GM18507 (cell line): ENCODE results near the gene CAMTA1.

ENCODE experiments used
- DNase-seq: peaks from one replicate; pipeline ENCODE4 v3.0.0; 2011; ENCODE audit warnings: low read depth; ENCODE audit not compliant: insufficient read length; ENCODE audit errors: extremely low spot score
- FAIRE-seq: peaks from 2 replicates; lab custom pipeline; 2011; peaks lifted over from hg19 to GRCh38; lab: Jason Lieb, UNC

The CAMTA1 gene

DNA sequence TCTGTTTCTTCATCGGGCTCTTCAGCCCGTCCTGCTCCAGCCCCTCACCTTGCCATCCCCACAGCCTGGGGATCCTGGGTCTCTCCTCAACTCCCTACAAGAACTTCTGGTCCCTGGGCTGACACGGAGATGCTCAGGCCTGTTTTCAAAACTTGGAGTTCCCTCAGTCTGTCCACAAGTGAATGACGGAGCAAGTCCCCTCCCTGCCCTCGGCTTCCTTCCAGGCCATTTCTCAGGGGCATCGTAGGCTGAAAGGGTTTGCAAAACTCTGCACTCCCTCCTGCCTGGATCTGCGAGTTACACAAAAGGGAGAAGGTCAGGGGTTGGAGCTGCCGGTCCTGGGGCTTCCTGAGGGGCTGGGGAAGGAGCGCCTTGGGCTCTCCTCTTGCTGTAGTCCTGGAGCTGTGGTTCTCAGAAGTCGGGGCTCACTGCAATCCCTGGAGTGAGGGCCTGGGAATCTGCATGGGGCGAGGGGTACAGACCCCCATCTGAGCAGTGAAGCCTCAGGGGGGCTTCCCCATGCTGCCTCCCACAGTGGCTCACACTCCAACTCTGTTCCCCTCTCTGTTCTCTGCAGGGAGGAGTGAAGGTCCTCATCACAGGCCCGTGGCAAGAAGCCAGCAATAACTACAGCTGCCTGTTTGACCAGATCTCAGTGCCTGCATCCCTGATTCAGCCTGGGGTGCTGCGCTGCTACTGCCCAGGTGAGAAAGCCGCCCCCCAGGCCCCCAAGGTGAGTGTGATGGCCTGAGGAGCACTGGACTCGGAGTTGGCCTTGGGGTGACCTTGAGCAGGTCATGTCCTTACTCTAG, 885.3 kb downstream of the CAMTA1 start:
- no peak for DNase-seq
- FAIRE-seq = no peak

GRCh38 chr1:7671146-7671465, 885.9 kb downstream of the CAMTA1 start:
- FAIRE-seq (no peak), DNase-seq (no peak)

GRCh38 chr1:7671676-7672075, 886.4 kb downstream of the CAMTA1 start:
- DNase-seq = no peak
- no peak for FAIRE-seq

DNA sequence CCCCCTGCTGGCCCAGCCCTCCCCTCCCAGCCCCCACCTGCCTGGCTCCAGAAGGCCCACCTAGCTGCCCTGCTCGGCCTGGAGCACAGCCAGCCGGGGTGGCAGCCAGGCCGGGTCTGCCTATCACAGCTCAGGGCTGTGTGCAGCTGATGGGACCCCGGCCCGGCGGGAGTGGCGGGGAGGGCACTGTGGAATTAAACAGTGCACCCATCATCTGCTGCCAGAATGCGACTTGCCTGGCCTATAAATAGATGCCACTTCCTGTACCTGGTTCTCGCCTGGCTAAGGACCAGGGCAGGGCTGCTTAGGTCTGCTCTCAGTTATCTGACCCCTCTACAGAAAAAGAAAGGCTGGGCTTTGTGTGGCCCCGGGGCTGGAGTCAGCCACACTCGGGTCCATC, 887.6 kb downstream of the CAMTA1 start:
- no peak for DNase-seq
- FAIRE-seq = no peak

DNA sequence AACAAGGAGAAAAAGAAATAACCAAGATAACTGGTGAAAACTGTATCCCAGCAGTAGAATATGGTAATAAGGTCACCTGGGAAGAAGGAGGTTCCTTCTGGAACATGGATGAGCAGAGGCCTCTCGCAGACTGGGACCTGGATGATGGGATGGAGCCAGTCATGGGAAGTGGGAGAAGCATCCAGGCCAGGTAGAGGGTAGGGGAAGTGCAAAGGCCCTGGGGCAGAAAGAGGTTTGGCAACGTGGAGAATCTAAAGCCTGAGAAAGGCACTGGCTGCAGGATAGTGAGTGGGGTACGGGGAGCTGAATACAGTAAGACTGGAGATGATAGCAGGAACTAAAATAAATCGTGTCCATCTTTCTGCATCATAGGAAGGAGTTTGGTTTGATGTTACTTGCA, 889.7 kb downstream of the CAMTA1 start:
- FAIRE-seq (no peak), DNase-seq (no peak)

DNA sequence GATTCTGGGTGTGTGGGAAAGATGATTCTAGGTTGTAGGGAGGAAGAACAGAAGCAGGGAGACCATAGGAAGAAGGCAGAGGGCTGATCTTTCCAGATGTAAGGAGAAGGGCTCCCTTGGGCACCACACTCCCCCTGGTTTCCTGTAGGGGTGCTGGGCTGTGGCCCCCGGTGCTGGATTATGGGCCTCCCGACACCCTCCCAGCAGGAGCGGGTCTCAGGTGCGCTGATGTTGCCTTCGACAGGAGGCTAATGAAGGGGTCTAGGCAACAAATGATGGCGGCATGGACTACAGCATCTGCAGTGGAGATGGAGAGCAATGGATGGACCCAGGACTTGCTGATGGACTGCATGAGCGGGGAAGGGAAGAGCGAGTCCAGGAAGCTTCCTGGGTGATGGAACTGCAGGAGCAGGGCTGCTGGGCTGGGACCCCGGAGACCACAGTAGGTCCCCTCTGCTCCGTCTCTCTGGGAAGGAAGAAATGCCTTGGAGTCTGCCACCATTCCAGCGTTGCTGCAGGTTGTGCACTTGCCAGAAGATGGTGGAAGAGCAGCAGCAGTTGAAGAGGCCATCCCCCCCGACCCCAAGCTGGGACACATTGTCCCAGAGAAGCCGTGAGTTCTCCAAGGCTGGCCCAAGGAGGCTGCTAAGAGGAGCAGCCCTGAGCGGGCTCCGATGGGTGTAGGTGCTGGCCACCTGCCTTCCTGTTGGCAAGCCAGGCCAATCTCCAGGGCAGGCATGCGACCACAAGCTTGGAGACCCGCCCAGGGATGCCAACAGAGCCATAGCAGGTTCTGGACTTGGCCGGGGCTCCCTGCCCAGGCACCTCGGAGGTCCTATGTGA, 890.4 kb downstream of the CAMTA1 start:
- FAIRE-seq (no peak), DNase-seq (no peak)

- no peak for FAIRE-seq
- no peak for DNase-seq
Measured at GRCh38 chr1:7676274-7676945, 891.2 kb downstream of the CAMTA1 start.

GRCh38 chr1:7677111-7677510, 891.9 kb downstream of the CAMTA1 start:
- DNase-seq (no peak), FAIRE-seq (no peak)

DNA sequence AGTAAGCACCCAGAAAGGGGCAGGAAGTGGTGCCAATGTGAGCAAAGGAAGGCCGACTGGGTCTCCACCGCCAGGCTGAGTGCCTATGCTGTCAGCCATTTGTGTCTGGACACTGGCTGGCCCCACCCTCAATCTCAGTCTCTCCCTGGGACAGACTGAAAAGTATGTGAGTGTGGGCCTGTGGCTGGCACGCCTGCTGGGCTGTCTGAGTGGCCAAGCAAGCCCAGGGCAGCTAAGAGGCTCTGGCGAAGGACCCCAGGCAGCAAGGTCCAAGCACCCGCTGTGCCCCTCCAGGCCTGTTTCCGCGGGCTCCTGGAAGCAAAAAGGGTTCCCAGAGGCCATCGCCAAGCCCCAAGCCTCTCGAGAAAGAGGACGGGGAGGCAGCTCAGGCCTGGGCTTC, 892.6 kb downstream of the CAMTA1 start:
- no peak for FAIRE-seq
- no peak for DNase-seq

DNA sequence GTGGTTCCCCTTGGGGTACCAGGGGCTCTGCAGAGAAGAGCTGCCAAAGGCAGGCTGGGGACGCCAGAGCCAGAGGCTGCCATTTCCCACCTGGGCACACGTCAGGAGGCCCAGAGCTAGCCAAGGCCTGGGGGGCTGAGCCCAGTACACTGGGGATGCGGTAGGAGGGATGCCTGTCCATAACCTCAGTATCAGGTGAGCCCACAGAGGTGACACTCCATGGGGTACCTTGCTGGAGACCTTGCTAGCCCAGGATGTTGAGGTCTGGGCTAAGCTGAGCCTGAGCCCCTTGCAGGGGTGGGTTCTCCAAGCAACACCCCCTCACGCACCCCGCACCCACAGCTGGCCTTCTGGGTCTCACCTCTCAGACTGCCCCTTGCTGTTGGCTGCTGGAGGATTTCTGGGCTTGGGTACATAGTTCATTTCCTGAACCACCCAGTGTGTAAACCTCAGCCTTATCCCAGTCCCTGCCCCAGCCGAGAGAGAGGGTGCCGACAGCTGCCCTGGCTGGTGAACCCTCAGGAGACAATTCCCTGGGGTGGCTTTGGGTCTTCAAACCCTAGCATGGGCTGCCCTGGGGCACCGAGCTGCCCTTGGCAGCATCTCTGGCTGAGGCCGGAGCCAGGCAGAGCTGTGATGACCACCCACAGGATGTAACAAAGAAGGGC, 893.4 kb downstream of the CAMTA1 start:
- DNase-seq (no peak), FAIRE-seq (no peak)

GRCh38 chr1:7679159-7679872, 894.1 kb downstream of the CAMTA1 start:
- DNase-seq (no peak), FAIRE-seq (no peak)

DNA sequence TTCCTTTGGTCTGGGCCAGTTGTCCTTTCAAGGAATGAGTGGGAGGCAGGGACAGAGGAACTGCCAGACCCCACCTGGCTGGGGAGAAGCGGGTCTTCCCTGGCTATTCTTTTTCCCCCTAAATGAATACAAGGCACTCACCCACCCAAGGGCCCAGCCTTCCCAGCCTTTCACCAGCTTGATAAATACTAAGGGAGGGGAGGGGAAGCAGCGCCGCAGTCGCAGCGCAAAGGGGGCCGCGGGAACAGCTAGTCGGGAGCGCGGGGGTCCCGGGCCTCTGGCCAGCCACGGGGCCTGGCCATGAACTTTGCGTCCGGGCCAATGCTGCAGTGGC, 894.6 kb downstream of the CAMTA1 start:
- no peak for DNase-seq
- no peak for FAIRE-seq

DNA sequence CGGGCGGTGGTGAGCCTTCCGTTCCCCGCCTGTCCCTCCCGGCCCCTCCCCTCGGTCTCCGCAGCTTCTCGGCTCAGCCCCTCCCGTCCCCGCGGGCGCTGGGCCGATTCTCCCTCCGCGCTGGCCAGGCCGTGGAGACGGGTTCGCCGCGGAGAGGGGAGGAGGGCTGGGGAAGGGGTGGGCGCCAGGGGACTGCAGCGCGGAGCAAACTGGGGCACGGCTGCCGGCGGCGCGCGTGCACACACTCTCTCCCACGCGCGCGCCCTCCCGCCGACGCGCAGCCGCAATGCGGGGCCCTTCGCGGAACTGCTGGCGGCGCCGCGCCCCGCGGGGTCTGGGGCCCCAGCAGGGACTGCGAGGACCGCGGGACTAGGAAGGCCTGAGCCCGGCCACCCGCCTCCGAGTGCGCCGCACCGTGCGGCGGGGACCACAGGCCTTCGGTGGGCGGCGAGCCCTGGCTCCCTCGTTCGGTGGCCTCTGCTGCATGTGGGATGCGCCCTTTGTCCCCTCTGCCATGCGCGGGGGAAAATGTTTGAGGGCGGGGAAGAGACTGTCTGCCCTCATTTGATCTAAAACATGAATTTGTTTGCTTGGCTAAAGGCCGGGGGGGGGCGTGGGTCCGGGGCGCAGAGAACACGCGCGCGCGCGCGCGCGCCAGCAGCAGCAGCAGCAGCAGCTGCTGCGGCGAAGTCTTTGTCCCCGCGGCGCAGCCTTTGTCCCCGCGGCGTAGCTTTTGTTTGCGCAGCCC, 895.1 kb downstream of the CAMTA1 start:
- DNase-seq = no peak
- FAIRE-seq = no peak

- FAIRE-seq (no peak), DNase-seq (no peak)
Measured at GRCh38 chr1:7680955-7681268, 895.7 kb downstream of the CAMTA1 start.

DNA sequence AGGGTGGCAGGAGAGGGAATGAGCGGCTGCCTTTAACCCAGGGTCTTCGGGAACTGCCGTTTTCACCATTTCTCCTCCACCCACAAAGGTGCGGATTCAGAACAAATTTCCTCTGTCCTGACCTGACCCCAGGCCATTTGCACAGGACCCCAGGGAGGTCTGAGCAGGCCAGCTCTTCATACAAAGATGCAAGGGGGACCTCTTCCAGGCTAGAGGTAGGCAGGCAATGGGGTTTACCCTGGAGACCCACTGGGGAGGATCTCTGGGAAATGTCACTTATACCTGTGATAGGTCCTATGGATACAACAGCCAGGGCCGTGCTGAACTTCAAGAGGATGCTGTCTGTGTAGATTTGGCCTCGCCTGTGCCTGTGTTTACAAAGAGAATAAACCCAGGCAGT, 896.1 kb downstream of the CAMTA1 start:
- FAIRE-seq = no peak
- DNase-seq = no peak

GRCh38 chr1:7683521-7683920, 898.3 kb downstream of the CAMTA1 start:
- FAIRE-seq (no peak), DNase-seq (no peak)

DNA sequence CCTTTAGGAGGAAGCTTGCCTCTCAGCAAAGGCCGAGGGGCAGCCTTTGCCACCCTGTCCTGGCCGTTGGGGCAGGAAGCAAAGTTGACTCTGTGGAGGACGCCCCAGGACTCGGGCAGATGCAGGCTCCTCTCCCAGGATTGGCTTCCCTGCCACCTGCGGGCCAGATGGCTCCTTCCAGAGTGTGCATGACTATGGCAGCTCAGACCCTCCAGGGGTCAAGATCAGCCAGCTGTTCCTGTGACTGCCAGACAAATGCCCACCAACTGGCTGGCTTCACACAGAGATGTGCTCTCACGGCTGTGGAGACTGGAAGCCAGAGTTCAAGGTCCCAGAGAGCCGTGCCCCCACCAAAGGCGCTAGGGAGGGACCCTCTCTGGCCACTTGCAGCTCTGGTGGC, 898.9 kb downstream of the CAMTA1 start:
- FAIRE-seq (no peak), DNase-seq (no peak)

- FAIRE-seq = no peak
- DNase-seq = no peak
Measured at GRCh38 chr1:7684861-7685635, 899.8 kb downstream of the CAMTA1 start.
